GM18870 (cell line): ENCODE data around the gene WDR55.
"Not testable (repeated sequence)": the region's sequence is repeated elsewhere in the genome, so short reads cannot be mapped to it uniquely, and the experiment has no call there.

Source experiments
- ATAC-seq: cut with Tn5 transposase; IDR thresholded peaks from one replicate; pipeline ENCODE4 v1.9.1; 2021; ENCODE audit warnings: moderate library complexity; ENCODE audit not compliant: unreplicated experiment

Gene WDR55

GRCh38 chr5:140708787-140709186 is 44.1 kb downstream of the WDR55 start:
- ATAC-seq: not testable (repeated sequence)

- ATAC-seq: peak; percentile 92
Observed at GRCh38 chr5:140710899-140711552, 46.3 kb downstream of the WDR55 start.

- no peak for ATAC-seq
Observed at GRCh38 chr5:140711794-140712193, 47.1 kb downstream of the WDR55 start.

- ATAC-seq: no peak
Observed at GRCh38 chr5:140713562-140714094, 48.9 kb downstream of the WDR55 start.

GRCh38 chr5:140716238-140716637 is 51.5 kb downstream of the WDR55 start:
- ATAC-seq: not testable (repeated sequence)

- ATAC-seq: no peak
Observed at GRCh38 chr5:140718266-140718592, 53.5 kb downstream of the WDR55 start.

GRCh38 chr5:140720738-140721137 is 56.0 kb downstream of the WDR55 start:
- ATAC-seq: not testable (repeated sequence)

GRCh38 chr5:140721395-140721794 is 56.7 kb downstream of the WDR55 start:
- ATAC-seq: not testable (repeated sequence)
